Erythroblast (primary cell): Measurements from ENCODE around the gene SEC24B.

Source experiments
- GATA1 ChIP-seq: IDR thresholded peaks from 2 replicates; pipeline ENCODE4 v1.6.1; 2011; ENCODE audit warnings: low read depth, mild to moderate bottlenecking, control low read depth, low read length, moderate library complexity
- POLR2A ChIP-seq: IDR thresholded peaks from 2 replicates; pipeline ENCODE4 v1.6.1; 2011; ENCODE audit warnings: mild to moderate bottlenecking, low read length

- no peak for TF ChIP-seq POLR2A
- no peak for TF ChIP-seq GATA1
These were observed 115.0 kb downstream of the SEC24B start for GRCh38 chr4:109548655-109549054.
